SK-N-MC (cell line): Measurements from ENCODE around the gene TSBP1.
"Not testable (repeated sequence)": the region's sequence is repeated elsewhere in the genome, so short reads cannot be mapped to it uniquely, and the experiment has no call there.

Experiments used
- DNase-seq: peaks from one replicate; pipeline ENCODE4 v3.0.0-alpha.2; 2011; ENCODE audit warnings: low read depth, low spot score
- H3K27ac ChIP-seq: fragments of 200-600 bp; sonication (generic); 2 replicates; pipeline ENCODE4 v1.5.1; 2016; ENCODE audit warnings: mixed run types
- H3K36me3 ChIP-seq: fragments of 200-600 bp; sonication (generic); 2 replicates; pipeline ENCODE4 v1.6.1; 2017; ENCODE audit warnings: antibody characterized with exemption, low read length, mixed read lengths; ENCODE audit not compliant: insufficient read depth
- H3K4me3 ChIP-seq: fragments of 200-600 bp; sonication (generic); 2 replicates; pipeline ENCODE4 v1.5.1; 2016
- H3K9ac ChIP-seq: fragments of 200-600 bp; sonication (generic); 2 replicates; pipeline ENCODE4 v1.8.0; 2017; ENCODE audit warnings: mixed run types, mixed read lengths; ENCODE audit not compliant: insufficient read length
- H3K9me3 ChIP-seq: fragments of 200-600 bp; sonication (generic); 2 replicates; pipeline ENCODE4 v1.6.1; 2017; ENCODE audit warnings: low read depth, mild to moderate bottlenecking, antibody characterized with exemption, low read length, moderate library complexity, mixed read lengths
- EZH2 ChIP-seq: fragments of 200-600 bp; sonication (generic); IDR thresholded peaks from one replicate; pipeline ENCODE4 v1.6.1; 2017; ENCODE audit warnings: antibody characterized with exemption
- FOXP2 ChIP-seq: optimal IDR thresholded peaks from 2 replicates; pipeline ENCODE3; 2011; ENCODE audit warnings: mild to moderate bottlenecking, moderate library complexity; ENCODE audit not compliant: insufficient read depth; ENCODE audit errors: extremely low read length, control extremely low read depth
- POLR2AphosphoS5 ChIP-seq: IDR thresholded peaks from 2 replicates; pipeline ENCODE4 v1.6.1; 2012; ENCODE audit warnings: mild to moderate bottlenecking, low read depth, low read length, borderline replicate concordance

The TSBP1 gene

GRCh38 chr6:32382757-32383420, 11.2 kb upstream of the TSBP1 start:
- no peak for DNase-seq
- TF ChIP-seq EZH2, result no peak
- no peak for TF ChIP-seq POLR2AphosphoS5
- no peak for TF ChIP-seq FOXP2

GRCh38 chr6:32379545-32379944, 7.8 kb upstream of the TSBP1 start:
- H3K9ac ChIP-seq, result no peak overlapping the region
- no peak overlapping the region for H3K4me3 ChIP-seq
- no peak for TF ChIP-seq EZH2
- no peak for TF ChIP-seq POLR2AphosphoS5
- no peak for TF ChIP-seq FOXP2
- DNase-seq, result no peak
- H3K36me3 ChIP-seq, result no peaks in the 10 kb centered on the region
- H3K9me3 ChIP-seq, result no peaks in the 10 kb centered on the region
- no peak overlapping the region for H3K27ac ChIP-seq

More at GRCh38 chr6:32382757-32383420, 11.2 kb upstream of the TSBP1 start:
- Histone ChIP-seq H3K36me3 (no peaks in the 10 kb centered on the region), H3K4me3 (no peak overlapping the region), H3K9ac (no peak overlapping the region), H3K9me3 (no peaks in the 10 kb centered on the region), H3K27ac (no peak overlapping the region)

GRCh38 chr6:32375739-32376529, 4.2 kb upstream of the TSBP1 start:
- Histone ChIP-seq H3K4me3 (no peak overlapping the region), H3K27ac (no peak overlapping the region), H3K36me3 (no peaks in the 10 kb centered on the region), H3K9ac (no peak overlapping the region), H3K9me3 (no peaks in the 10 kb centered on the region)
- no peak for DNase-seq
- TF ChIP-seq FOXP2 (no peak), EZH2 (no peak), POLR2AphosphoS5 (no peak)

- Histone ChIP-seq H3K4me3 (no peak overlapping the region), H3K9ac (no peak overlapping the region), H3K27ac (no peak overlapping the region), H3K36me3 (no peaks in the 10 kb centered on the region), H3K9me3 (no peaks in the 10 kb centered on the region)
- TF ChIP-seq EZH2 (no peak), POLR2AphosphoS5 (no peak), FOXP2 (no peak)
- DNase-seq, result no peak
These were observed 474 bp downstream of the TSBP1 start for GRCh38 chr6:32371229-32371628.

GRCh38 chr6:32370505-32370904, 1.2 kb downstream of the TSBP1 start:
- H3K9me3 ChIP-seq, result no peaks in the 10 kb centered on the region
- no peaks in the 10 kb centered on the region for H3K36me3 ChIP-seq
- no peak overlapping the region for H3K27ac ChIP-seq
- TF ChIP-seq EZH2 (no peak), FOXP2 (no peak), POLR2AphosphoS5 (no peak)
- H3K9ac ChIP-seq, result no peak overlapping the region
- no peak overlapping the region for H3K4me3 ChIP-seq
- no peak for DNase-seq

GRCh38 chr6:32369660-32370059, 2.0 kb downstream of the TSBP1 start:
- Histone ChIP-seq H3K9me3 (no peaks in the 10 kb centered on the region), H3K9ac (no peak overlapping the region), H3K36me3 (no peaks in the 10 kb centered on the region), H3K4me3 (no peak overlapping the region), H3K27ac (no peak overlapping the region)
- DNase-seq, result no peak
- TF ChIP-seq FOXP2 (no peak), POLR2AphosphoS5 (no peak), EZH2 (no peak)

- Histone ChIP-seq H3K9ac (no peak overlapping the region), H3K27ac (no peak overlapping the region), H3K4me3 (no peak overlapping the region), H3K9me3 (no peaks in the 10 kb centered on the region), H3K36me3 (no peaks in the 10 kb centered on the region)
- no peak for TF ChIP-seq POLR2AphosphoS5
- TF ChIP-seq FOXP2, result no peak
- TF ChIP-seq EZH2, result no peak
- DNase-seq, result no peak
These were observed 4.1 kb downstream of the TSBP1 start for GRCh38 chr6:32367644-32368043.

GRCh38 chr6:32359225-32359624, 12.5 kb downstream of the TSBP1 start:
- H3K9ac ChIP-seq, DNase-seq, H3K9me3 ChIP-seq, H3K27ac ChIP-seq, H3K36me3 ChIP-seq, H3K4me3 ChIP-seq: not testable (repeated sequence)

- H3K4me3 ChIP-seq, H3K27ac ChIP-seq, H3K36me3 ChIP-seq, H3K9me3 ChIP-seq, DNase-seq, H3K9ac ChIP-seq: not testable (repeated sequence)
These were observed 13.2 kb downstream of the TSBP1 start for GRCh38 chr6:32358548-32358947.
